LNCAP (cell line): Measurements from ENCODE around the gene CLSTN2.

Experiments used
- CTCF ChIP-seq: fragments of 450-650 bp; IDR thresholded peaks from 2 replicates; pipeline ENCODE4 v1.5.1; 2017; ENCODE audit warnings: mild to moderate bottlenecking

CLSTN2 gene

DNA sequence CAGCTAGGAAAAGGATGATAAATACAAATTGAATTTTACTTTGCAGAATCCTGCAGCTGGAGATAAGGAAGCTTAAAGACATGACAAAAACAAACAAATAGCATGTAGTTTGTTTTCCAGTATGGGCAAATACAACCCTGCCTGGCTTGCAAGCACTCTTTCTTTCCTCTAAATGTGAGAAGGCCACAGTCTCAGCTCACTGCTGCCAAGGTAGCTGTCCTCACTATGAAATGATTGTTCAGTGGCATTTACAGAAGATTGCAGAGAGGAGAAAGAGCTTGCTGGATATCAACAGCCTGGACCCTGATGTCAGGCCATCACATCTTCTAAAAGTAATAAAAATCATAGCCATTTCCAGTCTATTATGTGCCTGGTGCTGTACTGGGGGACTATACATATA lies 262.0 kb downstream of the CLSTN2 start:
- no peak for TF ChIP-seq CTCF

DNA sequence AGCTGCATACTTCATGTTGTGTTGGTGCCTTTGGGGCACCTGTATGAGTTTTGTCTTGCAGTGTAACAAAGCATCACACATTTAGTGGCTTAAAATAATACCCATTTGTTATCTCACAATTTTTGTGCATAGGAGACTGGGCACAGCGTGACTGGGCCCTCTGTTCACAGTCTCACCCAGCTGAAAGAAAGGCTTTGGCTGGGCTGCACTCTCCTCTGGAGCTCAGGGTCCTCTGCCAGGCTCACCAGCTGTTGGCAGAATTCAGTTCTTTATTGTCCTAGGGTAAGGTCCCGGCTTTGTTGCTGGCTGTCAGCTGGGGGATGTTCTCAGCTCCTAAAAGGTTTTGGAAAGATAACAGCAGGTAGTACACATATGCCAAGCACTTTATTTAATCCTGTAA lies 263.3 kb downstream of the CLSTN2 start:
- TF ChIP-seq CTCF: no peak

- TF ChIP-seq CTCF: no peak
Measured at GRCh38 chr3:140199008-140199407, 264.0 kb downstream of the CLSTN2 start.

- no peak for TF ChIP-seq CTCF
Measured at GRCh38 chr3:140199743-140200142, 264.8 kb downstream of the CLSTN2 start.

GRCh38 chr3:140203510-140203909 lies 268.5 kb downstream of the CLSTN2 start:
- TF ChIP-seq CTCF: no peak

GRCh38 chr3:140204271-140204984 lies 269.4 kb downstream of the CLSTN2 start:
- no peak for TF ChIP-seq CTCF

DNA sequence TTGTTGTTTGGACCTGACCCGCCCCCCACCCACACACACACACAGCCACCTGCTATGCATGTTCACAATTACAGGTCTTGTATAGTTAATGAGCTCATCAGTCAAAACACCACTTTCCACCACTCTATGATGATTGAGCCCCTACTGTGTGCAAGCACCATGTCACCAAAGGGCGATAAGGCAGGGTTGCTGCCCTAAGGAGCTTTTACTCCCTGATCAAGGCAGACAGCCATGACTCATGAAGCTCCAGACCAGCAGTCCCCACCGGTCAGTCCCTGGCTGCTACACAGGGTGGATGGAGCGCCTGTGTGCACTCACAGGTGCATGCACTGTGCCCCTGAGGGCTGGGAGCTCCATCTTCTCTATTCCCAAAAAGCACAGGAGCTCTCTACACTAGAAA lies 270.6 kb downstream of the CLSTN2 start:
- TF ChIP-seq CTCF: no peak
